Measurements from ENCODE around the gene NNAT.
"Not testable (repeated sequence)": the region's sequence is repeated elsewhere in the genome, so short reads cannot be mapped to it uniquely, and the experiment has no call there.

Gene NNAT

GRCh38 chr20:37542281-37542680, 21.2 kb downstream of the NNAT start:
- no peak for DNase-seq

DNA sequence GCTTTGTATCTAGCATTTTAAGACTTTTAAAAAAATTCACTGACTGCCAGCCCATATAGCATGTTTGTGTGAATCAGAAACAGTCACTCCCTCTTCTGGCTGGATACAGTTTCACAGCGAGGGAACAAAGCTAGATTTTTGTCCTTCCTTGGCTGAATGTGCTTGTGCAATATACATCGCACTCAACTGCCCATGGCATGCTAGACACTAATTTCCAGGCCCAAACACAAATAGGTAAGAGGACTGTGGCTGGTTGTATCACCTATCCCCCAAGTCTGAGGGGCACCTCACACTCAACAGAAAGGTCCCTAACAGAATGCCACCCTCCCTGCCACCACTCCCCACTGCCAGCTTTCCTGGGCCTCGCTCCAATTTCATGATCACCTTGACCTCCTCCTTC, 22.8 kb downstream of the NNAT start:
- peak in 1 of 3 experiments; percentile 39 for DNase-seq

GRCh38 chr20:37544386-37544785, 23.3 kb downstream of the NNAT start:
- no peak for DNase-seq

- no peak for DNase-seq
Measured at GRCh38 chr20:37545516-37545915, 24.5 kb downstream of the NNAT start.

DNA sequence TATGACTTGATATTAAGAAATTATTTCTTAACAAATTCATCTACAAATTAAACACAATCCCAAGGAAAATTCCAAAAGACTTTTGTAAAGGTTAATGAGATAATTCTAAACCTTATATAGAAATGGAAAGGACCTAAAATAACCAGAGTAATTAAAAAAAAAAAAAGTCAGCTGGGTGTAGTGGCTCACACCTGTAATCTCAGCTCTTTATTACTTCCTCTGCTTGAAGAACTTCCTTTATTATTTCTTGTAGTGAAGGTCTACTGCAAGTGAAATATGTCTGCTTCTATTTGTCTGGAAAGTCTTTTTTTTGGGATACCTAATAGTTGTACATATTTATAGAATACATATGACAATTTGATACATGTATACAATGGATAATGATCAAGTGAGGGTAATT, 26.9 kb downstream of the NNAT start:
- DNase-seq, result no peak

DNA sequence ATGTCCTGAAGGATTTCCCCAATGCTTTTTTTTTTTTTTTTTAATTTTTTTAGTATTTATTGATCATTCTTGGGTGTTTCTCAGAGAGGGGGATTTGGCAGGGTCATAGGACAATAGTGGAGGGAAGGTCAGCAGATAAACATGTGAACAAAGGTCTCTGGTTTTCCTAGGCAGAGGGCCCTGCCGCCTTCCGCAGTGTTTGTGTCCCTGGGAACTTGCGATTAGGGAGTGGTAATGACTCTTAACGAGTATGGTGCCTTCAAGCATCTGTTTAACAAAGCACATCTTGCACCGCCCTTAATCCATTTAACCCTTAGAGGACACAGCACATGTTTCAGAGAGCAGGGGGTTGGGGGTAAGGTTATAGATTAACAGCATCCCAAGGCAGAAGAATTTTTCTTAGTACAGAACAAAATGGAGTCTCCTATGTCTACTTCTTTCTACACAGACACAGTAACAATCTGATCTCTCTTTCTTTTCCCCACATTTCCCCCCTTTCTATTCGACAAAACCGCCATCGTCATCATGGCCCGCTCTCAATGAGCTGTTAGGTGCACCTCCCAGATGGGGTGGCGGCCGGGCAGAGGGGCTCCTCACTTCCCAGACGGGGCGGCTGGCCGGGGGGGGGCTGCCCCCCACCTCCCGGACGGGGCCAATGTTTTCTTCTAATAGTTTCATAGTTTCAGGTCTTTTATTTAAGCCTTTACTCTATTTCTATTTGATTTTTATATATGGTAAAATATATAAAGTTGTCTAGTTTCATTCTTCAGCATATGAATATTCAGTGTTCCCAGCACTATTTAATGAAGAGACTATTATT, 29.3 kb downstream of the NNAT start:
- DNase-seq, result not testable (repeated sequence)

DNA sequence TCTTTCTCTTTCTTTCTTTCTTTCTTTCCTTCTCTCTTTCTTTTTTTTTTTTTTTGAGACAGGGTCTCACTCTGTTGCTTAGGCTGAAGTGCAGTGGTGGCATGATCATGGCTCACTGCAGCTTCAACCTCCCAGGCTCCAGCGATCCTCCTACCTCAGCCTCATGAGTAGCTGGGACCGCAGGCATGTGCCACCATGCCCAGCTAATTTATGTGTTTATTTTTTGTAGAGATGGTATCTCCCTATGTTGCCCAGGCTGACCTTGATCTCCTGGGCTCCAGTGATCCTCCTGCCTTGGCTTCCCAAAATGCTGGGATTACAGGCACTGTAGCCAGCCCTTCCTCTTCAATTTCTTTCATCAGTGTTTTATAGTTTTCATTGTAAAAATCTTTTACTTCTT, 30.6 kb downstream of the NNAT start:
- not testable (repeated sequence) for DNase-seq

GRCh38 chr20:37552415-37552814, 31.4 kb downstream of the NNAT start:
- DNase-seq, result no peak

- DNase-seq, result peak in 1 of 3 experiments; percentile 71
Measured at GRCh38 chr20:37554721-37555298, 33.8 kb downstream of the NNAT start.

DNA sequence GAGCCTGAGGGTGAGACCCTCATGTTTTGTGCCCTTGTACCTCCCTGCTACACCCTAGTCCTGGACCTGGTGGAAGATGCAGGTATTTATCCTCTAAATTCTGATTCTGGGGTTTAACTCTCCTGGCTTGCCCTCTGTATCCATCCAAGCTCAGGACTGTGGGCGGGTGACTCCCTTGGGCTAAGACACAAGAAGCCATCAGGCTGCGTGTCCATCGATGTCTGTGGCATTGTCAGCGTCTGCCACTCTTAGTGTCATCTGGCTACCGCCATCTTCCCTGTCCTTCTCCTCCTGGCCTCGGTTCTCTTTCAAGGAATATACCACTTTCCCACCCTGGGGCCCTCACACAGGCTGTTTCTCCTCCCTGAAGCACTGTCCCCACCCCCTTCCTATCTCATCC, 35.5 kb downstream of the NNAT start:
- DNase-seq, result no peak

DNA sequence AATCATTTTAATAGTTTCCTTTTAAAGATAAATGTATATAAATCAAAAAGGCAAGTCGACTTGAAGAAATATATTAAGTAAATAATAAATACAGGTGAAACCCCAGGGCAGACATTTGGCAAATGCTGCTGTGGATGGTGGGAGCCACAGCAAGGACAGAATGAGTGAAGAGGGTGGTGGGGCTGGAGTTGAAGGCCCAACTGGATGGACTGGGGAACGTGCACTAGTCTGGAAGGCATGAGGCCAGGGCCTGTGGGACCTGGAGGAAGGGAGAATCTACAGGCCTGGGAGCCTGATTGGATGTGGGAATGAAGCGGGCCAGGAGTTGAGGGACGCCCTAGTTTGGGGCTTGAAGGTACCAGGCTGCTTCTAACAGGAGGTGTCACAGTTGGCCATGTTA, 37.3 kb downstream of the NNAT start:
- no peak for DNase-seq

DNA sequence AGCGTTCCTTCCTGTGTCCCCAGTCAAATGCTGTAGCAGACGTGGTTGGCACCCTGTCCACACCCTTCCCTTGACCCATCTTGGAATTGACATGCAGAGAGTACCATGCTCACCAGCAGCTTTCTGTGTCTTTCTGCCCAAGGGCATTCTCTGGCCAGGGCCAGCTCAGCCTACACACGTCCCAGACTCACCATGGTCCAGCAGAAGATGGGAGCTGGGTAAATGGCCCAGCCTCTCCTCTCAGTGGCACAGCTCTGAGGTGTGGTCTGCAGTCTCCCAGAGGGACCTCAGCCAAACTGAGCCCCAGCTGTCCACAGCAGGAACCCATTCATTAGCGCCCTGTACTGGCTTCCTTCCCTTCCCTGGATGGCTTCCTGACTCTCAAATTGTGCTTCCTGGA, 37.7 kb downstream of the NNAT start:
- DNase-seq, result no peak

DNA sequence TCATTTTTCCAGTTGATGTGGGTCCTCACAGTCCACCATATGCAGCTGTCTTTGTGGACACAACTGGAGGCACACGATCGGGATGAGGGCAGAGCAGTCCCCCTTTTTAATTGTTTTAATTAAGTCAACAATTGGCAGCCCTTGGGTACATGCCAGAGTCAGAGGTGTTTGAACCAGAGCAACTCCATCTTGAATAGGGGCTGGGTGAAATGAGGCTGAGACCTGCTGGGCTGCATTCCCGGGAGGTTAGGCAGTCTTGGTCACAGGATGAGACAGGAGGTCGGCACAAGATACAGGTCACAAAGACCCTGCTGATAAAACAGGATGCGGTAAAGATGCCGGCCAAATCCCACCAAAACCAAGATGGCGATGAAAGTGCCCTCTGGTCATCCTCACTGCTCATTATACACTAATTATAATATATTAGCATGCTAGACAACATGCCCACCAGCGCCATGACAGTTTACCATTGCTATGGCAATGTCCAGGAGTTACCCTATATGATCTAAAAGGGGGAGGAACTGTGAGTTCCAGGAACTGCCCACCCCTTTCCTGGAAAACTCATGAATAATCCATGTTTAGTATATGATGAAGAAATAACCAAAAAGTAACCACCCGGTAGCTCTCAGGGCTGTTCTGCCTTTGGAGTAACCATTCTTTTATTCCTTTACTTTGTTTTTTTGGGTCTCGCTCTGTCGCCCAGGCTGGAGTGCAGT, 38.4 kb downstream of the NNAT start:
- no peak for DNase-seq

DNA sequence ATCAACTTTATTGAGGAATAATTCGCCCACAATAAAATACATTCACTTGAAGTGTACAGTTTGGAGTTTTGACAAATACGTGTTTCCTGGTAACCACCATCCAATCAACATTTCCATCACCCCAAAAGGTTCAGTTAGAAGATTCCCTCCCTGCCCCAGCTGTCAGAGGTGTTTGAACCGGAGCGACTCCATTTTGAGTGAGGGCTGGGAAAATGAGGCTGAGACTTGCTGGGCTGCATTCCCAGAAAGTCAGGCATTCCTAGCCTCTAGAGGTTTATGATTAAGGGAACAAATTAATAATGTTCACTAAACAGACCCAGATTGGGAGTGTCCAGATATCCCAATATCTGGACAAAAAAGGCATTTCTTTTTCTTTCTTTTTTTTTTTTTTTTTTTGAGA, 39.6 kb downstream of the NNAT start:
- no peak for DNase-seq

GRCh38 chr20:37562695-37563480, 41.8 kb downstream of the NNAT start:
- no peak for DNase-seq

DNA sequence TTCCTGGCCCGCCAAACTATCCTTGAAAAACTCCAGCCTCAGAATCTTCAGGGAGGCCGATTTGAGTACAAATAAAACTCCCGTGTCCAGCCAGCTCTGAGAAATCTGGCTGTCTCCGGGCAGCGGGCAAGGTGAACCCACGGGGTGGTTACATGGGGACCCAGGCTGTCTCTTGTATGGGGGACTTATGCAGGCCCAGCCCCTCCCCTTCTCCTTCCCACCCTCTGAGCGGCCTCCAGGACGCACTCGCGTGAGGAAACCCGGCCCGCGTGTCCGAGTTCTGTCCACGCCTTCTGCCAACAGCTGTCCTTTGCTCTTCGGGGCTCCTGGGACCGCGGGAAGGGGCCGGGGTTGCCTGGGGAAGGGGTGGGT, 43.0 kb downstream of the NNAT start:
- no peak for DNase-seq

DNA sequence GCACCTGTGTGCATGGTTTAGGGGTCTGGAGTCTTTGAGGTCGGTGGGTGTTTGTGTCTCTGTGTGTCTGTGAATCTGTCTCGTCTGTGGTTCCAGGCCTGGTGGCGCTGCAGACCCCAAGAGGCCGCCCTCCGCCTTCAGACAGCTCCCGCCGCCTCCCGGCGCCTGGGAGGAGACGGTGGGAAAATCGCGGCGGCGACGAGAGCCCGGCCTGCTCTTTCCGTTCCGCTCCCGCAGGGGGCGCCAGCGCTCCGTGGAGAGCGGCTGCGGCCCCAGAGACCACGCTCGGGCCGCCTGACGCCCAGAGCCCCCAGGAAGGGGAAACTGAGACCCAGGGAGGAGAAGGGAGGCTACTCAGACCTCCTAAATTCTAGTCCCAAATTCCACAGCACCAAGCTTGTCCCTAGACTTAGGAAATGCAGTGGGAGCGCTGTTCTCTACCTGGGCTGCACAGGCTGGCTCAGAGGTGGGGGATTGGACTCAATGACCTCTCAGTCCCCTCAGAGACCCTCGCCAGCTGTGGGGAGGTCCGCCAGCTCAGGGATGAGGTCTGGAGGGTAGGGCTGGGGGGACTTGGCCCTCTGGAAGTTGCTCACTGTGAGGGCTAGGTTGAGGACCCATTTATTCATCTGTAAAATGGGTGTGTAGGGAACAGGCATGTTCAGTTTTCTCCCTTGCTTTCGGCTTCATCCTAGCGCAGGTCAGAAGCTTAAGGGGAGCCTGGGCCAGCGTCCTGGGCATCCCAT, 43.5 kb downstream of the NNAT start:
- DNase-seq, result peak; percentile 66 to 83 (median 76)

GRCh38 chr20:37565134-37565811, 44.2 kb downstream of the NNAT start:
- peak; percentile 24 to 69 (median 26) for DNase-seq

DNA sequence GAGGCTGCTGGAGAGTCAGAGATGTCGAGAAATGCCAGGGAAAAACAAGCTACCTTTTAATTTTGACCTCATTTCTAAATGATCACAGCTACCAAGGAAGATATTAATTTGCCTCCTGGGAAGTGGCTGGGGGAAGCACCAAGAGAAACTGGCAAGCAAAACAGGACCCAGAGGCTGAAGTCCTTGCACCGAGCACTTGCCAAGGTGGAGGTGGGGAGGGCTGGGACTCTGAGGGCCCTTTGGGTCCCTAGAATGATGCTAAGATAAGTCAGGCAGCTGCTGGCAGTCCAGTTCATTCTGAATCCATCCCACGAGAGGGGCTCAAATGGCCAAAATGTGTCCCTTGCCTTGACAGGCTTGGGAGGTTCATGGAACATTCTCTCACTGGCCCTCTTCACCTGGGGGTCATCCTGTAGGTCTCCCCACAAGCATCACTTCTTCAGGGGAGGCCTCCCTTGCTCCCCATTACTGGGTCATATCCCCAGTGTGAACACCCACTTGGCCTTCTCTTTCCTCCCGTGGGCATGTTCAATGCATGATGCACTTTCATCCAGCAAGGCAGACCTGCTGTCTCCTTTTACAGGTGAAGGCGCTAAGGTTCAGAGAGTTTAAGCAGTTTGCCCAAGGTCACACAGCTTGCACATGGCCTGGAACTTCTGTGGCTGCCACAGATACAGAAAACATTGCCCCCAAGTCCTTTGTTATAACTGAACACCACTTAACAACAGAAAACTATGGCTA, 45.7 kb downstream of the NNAT start:
- no peak for DNase-seq

GRCh38 chr20:37567331-37567665, 46.2 kb downstream of the NNAT start:
- peak in 2 of 3 experiments; percentile 72 to 78 for DNase-seq

All from NCI-H1417 (cell line).